Epithelial cell of prostate (primary cell): Measurements from ENCODE around the gene CACNA2D4.

Source experiments
- DNase-seq: peaks from one replicate; pipeline ENCODE4 v3.0.0-alpha.2; 2011; ENCODE audit warnings: low read depth, low spot score
- H3K27ac ChIP-seq: fragments of 450-650 bp; 2 replicates; pipeline ENCODE4 v1.5.1; 2017; ENCODE audit warnings: mild to moderate bottlenecking

Gene CACNA2D4

DNA sequence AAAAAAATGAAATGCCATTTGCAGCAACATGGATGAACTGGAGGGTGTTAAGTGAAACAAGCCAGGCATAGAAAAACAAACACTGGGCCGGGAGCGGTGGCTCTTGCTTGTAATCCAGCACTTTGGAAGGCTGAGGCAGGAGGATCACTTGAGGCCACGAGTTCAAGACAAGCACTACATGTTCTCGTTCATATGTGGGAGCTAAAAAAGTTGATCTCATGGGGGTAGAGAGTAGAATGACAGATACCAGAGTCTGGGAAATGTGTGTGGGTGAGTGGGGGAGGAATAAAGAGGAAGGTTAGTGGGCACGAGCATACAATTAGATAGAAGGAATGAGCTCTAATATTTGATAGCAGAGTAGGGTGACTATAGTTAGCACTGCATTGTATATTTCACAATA is 21.5 kb downstream of the CACNA2D4 start:
- H3K27ac ChIP-seq, result no peak overlapping the region

DNA sequence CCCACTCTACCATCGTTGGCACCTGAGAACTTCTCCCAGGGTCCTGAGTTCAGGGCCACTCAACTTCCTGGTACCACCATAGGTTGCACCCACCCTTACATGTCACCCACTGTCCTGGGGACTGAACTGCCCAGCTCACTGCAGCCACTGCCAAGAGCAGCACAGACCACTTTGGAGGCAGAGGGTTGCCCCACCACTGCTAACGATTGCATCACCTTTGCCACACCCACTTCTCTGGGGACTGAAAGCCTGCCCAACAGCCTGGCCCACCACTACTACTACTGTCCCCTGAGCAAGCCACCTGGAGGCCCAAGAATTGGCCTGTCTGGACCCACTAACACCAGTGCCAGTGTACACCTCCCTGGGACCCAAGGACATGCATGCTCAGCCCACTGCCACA is 27.6 kb downstream of the CACNA2D4 start:
- no peak for DNase-seq
- no peak overlapping the region for H3K27ac ChIP-seq

More for the DNA sequence above, 21.5 kb downstream of the CACNA2D4 start:
- no peak for DNase-seq

DNA sequence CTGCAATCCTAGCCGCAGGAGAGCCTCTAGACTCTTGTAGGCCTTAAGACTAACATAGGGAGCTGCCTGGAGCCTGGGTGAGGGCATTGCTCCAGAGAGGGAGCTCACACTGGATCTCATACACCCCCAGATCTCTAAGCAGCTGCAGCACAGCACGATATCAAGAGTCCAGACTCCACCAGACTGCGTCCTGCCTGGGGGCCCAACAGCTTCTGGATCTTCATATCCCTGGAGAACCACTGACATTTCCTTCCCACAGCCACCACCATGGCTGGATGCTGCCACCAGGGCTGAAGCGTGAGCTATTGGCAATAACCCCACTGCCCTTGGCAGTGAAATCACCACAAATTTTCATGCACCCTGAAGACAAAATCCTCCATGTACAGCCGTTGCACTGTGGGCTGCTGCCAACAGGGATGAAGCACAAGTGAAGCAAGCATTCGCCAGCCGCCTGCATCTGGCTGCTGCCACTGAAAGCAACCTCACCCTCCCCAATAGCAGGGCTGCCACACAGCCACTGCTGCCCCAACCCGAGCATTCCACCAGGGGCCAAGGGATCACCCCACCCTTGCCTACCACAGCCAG is 28.2 kb downstream of the CACNA2D4 start:
- no peak overlapping the region for H3K27ac ChIP-seq
- no peak for DNase-seq

DNA sequence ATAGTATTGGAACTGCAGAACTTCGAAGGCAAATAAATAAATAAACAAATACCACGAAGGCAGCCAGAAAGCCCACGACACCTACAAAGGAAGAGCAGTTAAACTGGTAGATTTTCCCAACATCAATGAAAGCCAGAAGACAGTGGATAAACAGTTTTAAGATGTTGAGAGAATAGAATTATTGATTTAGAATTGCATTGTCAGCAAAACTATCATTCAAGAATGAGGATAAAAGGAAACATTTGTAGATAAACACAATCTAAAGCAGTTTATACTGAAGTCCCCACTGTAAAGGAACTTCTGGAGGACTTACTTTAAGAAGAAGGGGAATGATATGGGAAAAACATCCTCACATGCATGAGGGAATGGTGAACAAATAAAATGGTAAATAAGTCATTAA is 29.5 kb downstream of the CACNA2D4 start:
- no peak overlapping the region for H3K27ac ChIP-seq
- no peak for DNase-seq

DNA sequence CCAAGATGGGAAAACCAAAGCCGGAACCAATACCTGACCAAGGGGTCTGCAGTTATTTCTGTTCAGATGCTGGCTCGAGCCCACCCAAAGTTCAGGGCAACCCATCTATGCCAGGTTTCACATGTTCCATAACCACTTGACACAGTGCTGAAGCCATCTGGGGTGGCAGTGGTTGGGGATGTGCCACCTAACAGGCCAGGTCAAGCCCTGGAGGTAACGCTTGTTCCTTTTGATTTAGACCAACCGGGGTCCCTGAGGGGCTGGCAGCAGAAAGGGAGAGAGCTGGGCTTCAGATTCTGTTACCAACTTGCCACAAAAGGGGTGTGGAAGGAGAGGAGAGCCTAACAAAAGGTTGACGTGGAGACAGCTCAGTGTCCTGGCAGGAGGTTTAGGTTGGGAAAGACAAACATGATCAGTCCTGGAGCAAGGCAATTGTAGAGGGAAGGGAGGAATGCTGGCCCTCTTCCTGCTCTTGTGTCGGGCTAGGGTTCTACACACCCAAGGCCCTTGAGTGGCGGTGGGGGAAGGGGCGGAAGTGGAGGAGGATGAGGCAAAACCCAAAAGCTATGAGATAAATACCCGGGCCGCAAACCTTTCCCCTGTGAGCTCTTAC is 31.9 kb downstream of the CACNA2D4 start:
- no peak overlapping the region for H3K27ac ChIP-seq
- no peak for DNase-seq

DNA sequence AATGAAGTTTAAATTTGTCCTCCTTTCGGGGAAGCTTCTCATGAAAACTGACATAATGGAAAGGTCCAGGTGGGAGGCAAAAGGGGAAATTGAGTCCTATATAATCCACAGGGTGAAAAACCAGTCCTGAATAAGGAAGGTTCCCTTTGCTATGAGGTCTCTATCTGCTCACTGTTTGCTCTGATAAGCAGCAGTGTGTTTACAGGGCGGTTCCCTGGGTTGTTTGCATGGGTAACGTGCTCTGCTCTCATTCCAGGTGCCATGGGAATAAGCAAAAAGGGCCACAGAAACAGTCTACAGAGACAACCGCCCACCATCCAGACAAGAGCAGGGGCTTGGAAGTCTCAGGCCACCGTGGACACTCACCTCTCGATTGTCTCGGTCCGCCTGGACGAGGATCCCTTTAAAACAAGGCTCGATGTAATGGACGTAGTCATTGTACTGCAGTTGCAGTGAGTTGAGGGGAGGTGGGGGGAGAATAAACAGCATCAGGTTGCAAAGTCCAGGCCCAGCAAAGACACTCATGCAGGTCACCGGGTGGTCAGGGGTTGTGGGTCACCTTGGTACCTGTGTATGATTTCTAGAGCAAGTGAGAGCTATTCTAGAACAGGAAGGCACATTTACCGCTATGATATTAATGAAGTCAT is 32.7 kb downstream of the CACNA2D4 start:
- no peak overlapping the region for H3K27ac ChIP-seq
- DNase-seq, result no peak

DNA sequence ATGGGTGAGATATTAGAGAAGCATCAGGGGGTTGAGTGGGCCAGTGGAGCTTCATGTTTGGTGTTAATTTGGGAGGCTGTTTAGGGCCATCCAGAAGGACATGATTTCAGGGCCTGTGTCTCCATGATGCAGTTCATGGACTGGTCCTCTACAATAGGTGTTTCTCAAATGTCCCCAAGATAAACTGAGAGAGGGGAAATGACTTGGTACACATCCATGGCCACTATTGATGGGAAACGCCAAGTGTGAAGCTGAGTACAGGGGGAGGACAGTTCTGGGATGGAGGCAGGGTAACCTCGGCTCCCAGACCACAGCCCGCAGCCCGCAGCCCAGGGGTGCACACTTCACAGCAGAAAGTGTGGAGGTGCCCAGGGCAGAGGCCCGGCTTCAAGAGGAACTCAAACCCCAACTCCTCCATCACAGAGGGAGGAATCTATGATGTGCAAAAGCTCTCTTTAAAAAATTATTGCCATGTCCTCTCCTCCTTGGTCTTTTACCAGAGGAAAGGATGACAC is 33.3 kb downstream of the CACNA2D4 start:
- DNase-seq, result no peak

DNA sequence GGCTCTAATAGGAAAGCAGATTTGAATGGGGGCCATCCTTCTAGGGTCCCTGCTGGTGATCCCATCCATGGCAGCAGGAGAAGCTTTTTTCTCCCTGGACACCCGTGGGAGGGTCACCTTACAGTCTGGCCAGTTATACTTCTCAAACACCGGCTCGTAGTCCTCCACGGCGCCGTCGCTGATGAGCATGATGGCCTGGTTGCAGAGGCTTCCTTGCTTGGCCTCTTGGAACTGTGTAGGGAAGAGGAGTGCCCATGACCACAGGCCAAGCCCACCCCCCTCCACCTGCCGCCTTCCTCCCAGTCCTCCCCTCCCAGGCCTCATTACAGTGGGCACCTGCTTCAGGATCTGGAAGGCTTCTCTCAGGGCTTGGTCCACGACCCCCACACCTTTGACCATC is 33.8 kb downstream of the CACNA2D4 start:
- H3K27ac ChIP-seq, result no peak overlapping the region
- DNase-seq, result no peak

More for the DNA sequence above, 33.3 kb downstream of the CACNA2D4 start:
- no peak overlapping the region for H3K27ac ChIP-seq

DNA sequence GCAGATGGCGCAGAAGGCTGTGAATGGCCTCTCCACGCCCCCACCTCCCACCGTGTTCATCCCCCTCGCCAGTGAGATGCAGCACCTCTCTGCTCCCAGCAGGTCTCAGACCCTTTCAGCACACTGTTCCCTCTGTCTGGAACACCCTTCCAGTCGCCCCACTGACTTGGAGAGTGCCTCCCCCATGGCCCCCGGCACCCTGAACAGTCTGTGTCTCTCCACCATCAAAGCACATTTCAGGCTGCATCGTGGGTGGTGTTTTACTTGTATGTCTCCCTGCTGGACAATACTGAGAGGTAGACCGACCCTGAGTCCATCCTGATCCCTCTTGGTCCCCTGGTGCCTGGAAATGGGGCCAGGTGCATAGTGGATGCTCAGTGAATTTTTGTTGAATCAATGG is 34.9 kb downstream of the CACNA2D4 start:
- no peak overlapping the region for H3K27ac ChIP-seq
- no peak for DNase-seq

DNA sequence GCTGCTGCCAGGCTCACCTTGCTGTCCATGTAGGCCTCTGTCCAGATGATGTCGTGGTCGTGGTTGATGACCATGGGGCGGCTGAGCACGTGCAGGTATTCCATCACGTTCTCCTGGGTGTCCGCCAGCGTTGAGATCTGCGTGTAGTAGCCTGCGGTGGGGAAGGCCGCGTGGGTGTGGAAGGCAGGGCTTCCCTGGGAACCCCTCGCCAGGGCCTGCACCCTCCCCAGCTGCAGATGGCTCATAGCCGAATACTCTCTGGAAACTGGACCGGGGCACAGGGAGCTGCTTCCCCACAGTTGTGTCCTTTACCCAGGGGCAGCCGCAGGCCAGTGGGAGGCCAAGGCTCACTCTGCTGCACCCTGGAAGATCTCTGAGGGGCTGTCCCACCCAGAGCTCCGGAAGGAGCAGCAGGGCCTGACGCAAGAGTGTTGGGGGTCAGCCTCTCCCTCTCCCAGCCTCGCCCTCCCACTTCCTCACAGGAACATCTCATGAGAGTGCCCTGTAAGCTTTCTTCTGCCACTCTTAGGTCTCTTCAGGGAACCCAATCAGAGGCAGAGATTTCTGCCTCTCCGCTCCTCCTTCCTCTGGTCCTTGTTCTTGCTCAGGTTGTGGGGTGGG is 35.5 kb downstream of the CACNA2D4 start:
- H3K27ac ChIP-seq, result no peak overlapping the region
- no peak for DNase-seq

DNA sequence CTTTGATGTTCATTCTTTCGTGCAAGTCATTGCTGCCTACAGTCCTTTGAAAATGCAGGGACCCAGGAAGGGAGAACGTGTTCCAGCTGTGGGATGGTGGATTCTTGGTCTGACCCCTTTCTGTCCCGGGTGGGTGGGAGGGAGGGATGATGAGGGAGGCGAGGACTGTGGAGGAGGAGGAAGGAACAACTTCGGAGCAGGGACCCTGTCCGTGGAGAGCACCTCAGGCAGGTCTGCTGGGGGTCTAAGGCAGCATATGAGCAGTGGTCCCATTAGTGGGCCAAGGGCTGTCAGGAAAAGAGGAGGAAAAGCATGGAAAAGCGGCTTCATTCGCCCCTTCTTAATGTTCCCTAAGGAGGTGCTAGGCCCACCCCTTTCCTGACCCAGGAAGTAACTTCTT is 36.0 kb downstream of the CACNA2D4 start:
- H3K27ac ChIP-seq, result no peak overlapping the region
- no peak for DNase-seq

DNA sequence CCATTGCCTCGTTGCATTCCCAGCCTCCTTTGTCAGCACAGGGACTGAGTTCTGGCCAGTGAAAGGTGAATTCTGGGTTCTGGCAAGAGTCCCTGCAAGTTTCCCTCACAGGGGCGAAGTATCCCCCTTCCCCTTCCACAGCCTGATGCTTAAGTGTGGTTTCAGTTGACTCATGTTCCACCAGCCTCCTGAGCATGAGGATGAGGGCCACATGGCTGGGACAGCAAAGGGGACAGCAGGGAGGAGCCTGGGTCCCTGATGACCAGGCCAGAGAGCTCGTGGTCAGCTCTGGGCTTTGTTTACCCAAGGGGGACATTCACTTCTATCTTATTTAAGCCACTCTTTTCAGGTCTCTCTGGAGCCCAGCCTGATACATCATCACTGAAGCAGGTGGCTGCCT is 36.5 kb downstream of the CACNA2D4 start:
- no peak for DNase-seq
- no peak overlapping the region for H3K27ac ChIP-seq

DNA sequence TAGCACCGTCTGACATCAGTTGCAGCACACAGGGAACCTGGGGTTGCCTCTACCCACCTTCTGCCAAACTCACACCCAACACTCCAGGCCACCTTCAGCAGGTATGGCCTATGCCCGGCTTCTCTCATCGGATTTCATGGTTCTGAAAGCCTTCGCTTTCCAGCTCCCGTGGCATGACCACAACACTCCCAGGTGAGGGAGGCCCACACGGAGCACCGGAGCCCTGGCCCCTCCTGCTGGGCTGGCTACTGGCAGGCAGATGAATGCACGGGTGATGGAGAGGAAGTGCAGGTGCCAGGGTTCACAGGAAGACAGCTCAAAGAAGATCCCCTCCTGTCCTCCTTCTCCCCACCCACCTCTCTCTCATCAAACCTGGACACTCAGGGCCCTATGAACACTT is 37.2 kb downstream of the CACNA2D4 start:
- DNase-seq, result no peak
- H3K27ac ChIP-seq, result no peak overlapping the region

DNA sequence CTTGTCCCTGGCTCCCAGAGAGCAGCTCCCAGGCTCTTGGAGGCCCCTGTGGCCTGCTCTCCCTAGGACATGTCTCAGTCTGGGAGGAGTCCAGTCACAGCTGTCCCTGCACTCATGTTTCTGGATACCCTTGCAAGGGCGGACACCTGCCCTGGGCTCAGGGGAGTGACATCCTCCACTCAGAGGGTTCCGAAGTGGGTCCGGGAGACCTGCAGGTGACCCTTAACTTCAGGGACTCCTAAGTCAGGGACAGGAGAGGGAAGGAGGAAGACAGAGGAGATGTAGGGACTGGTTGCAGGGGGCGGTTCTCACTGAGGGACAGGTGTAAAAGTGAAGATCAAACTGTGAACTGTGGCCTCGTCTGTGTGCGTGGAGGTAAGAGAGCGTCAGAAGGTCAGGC is 37.6 kb downstream of the CACNA2D4 start:
- no peak for DNase-seq
- H3K27ac ChIP-seq, result no peak overlapping the region

DNA sequence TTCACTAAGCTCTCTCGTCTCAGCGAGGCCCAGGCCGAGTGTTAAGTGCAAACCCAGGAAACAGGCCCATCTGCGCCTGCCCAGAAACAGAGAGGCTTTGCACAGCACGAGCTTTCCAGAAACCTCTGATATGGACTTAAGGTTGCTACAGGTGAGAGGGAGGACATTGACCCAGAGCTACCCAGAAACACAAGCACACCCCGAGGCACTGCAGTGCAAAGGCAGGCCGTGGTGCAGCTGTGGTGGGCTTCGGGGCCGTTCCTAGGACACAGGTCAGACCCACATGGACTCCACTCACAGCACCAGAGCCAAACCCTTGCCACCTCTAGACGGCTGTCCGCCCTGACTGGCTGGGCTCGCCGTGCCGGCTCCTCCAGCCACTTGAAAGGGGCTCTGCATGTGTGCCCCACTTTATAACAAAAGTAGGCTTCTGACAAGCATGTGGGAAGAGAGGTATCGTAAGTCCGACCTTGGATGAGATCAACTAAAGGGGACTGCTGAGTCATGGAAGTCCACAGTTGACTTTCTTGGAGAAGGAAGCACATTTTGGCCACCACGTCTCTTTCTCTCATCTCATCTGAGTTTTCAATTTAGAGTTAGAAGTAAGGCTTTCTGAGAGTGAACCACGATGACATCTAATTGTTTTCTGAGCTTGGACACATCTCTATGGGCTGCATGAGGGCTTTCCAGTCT is 38.2 kb downstream of the CACNA2D4 start:
- DNase-seq, result no peak
- H3K27ac ChIP-seq, result no peak overlapping the region

DNA sequence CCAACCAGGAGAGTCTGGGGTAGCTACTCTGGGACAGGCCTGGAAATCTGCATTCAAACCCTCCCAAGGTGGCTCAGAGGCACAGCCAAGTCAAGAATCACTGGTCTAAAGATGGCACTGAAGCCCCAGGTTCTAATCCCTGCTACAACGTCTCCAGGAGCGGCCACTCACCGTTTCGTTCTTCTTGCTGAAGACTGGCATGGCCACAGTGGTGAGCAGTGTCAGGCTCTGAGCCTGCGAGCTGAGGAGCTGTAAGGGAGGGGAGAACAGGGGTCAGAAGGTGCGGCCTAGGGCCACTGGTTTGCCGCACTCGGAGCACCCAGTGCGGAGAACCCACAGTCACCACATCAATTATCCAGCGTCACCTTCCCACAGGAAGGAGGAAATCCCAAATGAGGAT is 38.8 kb downstream of the CACNA2D4 start:
- no peak for DNase-seq
- H3K27ac ChIP-seq, result no peak overlapping the region

DNA sequence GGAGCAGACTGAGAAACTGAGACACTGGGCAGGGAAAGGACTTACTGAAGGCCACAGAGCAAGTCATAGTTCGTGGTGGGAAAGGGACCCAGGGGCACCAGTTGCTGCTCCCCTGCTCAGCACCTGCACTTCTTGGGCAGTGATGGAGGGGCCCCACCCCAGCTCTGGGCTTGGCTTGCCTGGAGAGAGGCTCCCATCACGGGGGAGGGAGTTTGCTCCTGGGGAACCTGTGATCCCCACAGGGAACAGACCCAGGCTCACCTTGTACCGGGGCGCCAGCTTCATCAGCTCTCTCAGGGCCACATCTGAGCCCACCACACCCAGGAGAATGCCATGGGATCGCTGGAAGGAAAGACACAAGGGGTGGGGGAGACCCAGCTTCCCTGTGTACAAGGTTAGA is 39.8 kb downstream of the CACNA2D4 start:
- H3K27ac ChIP-seq, result no peak overlapping the region
- no peak for DNase-seq

DNA sequence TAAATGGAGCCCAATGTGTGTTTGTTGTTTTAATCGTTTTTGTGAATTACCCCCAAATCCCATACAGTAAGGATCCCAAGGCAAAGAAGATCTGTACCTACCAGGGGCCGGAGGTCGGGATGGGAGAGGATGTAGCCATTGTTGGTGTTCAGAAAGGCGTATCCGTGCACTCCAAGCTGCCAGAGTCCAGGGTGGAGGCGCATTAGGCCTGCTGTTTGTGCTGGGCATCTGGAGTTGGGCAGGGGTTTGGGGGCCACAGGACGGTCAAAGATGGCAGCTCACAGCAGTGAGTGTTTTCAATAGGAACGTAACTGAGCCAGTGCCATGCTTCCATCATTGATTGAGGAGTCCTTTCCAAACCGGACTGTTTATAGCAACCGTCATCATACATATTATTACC is 40.2 kb downstream of the CACNA2D4 start:
- no peak overlapping the region for H3K27ac ChIP-seq
- DNase-seq, result no peak

DNA sequence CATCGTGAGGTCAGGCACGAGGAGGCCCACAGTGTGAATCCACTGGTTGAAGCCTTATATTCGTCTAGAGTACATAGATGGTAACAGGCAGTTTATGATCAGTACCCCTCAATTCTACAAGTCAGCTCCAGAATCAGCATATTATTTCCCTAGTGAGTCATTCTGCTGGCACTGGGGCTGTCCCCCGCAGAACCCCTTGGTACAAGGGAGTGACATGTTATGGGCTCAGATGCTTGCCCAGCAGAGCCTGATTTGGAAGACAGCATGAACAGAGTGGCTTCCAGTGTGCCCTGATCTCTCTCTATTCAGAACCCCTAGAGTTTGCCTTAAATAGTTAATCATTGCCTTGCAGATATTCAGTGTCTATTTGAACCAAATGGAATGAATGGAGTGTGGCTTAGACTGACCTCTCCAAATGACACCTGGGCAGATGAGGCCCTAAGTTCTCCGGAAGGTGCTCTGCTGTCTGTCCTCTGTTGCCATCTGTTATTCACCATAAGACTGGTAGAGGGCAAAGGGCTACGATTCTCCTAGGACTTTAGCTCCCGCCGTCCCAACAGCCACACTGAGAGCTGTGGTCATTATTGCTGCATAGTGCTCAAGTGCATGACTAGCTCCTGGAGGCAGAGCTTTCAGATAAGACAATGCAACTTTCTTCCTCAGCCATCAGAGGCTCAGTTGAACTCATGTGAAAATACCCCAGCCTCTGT is 41.1 kb downstream of the CACNA2D4 start:
- DNase-seq, result no peak
- H3K27ac ChIP-seq, result no peak overlapping the region

DNA sequence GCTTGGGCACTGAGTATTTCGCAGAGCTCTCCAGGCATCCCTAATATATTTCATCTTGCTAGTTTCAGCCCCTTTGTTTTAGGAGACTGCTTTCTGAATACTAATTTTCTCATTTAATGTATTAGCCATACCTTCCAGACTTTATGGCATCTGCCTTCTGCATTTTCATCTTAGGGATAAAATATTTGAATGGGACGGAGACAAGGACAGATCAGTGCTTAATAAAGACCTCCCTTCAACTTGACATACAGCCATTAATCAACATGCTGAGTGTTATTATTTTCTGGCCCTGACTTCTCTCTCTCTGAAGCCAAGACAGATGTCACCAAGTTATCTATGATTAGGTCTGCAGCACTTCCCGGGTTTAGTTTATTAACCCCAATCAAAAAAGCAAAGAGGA is 42.4 kb downstream of the CACNA2D4 start:
- no peak overlapping the region for H3K27ac ChIP-seq
- no peak for DNase-seq
